ENCODE results near the gene ZNF268. TPM values are rescaled to one million over a fixed set of nuclear protein-coding genes. Genes with fewer than 3 reads are reported as not detected.
"Not testable (repeated sequence)": the region's sequence is repeated elsewhere in the genome, so short reads cannot be mapped to it uniquely, and the experiment has no call there.

The ZNF268 gene
- total RNA-seq, 1 experiment from 2014 or later: 25.9 TPM

DNA sequence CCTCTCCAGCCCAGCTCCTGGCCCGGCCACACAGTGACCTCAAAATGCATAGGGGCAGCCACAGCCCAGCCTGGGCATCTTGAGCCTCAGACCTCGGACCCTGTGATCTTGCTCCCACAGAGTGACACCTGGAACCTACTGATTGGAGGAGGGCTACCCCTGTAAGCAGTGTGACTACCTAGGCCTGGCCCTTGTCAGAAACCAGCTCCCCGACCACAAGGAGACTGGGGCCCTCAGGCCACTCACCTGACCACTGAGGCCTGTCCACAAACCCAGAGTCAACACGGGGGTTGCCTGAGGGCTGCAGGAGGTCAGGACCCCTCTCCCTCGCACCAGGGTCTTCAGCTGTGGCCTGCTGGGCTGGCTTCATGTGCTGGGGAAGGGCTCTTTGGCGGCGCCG lies 45.4 kb downstream of the ZNF268 start:
- DNase-seq (ENCODE audit: extremely low read depth, low read depth): no peak

DNA sequence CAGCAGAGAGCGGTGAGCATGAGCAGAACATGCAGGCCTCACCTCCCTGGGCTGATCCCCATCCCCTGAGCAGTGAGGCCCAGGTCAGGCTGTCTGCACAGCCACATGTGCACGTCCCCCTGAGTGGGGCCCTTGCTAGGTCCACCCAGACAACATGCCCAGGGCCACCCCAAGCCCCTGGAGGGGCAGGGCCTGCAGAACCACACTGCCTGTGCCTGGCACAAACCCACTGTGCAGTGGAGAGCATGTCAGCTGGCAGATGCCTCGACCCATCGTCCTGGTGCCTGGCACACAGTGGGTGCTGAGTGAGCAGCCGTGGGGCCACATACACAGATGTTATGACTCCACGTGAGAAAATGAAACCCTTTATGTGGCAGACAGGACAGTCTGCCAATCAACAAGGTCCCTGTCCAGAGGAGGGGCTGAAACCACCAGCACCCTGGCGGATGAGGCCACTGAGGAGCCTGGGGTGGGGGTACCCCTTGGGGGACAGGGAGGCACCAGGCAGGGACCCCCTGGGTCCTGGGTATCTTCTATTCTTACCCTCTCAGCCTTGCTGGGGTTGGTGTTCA lies 46.1 kb downstream of the ZNF268 start:
- DNase-seq (ENCODE audit: extremely low read depth, low read depth): no peak

DNA sequence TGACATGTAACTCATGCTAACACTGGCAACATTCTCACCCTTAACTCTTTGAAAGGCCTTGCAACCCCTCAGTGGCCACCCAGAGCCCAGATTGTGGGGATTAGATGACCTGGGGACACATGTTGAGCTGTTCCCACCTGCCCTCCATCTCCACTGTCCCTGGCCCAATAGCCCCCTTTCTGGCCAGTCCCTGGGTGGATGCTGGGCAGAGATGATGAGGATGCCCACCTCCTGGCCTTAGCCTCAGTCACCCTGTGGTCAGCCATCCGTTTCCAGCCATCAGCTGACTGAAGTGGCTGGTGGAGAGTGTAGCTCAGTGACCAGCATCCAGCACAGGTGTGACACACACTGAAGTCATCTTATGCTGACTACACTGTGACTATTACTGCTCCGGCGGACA lies 49.7 kb downstream of the ZNF268 start:
- DNase-seq (ENCODE audit: extremely low read depth, low read depth): no peak

DNA sequence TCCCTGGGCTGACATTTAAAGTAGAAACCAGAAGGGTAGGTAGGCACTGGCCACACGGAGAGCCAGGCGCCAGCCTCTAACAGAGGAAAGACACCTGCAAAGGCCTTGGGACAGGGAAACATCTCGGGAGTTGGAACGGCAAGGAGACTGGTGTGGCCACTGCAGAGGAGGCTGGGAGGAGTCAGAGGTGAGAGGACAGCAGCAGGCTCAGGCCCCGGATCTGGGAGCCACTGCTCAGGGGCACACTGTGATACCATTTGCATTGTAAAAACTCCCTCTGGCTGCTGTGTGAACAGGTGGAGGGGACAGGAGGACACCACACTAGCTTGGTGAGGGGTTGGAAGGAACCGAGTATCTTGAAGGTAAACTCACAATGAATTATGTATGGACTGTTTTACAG lies 51.7 kb downstream of the ZNF268 start:
- DNase-seq (ENCODE audit: extremely low read depth, low read depth): no peak

DNA sequence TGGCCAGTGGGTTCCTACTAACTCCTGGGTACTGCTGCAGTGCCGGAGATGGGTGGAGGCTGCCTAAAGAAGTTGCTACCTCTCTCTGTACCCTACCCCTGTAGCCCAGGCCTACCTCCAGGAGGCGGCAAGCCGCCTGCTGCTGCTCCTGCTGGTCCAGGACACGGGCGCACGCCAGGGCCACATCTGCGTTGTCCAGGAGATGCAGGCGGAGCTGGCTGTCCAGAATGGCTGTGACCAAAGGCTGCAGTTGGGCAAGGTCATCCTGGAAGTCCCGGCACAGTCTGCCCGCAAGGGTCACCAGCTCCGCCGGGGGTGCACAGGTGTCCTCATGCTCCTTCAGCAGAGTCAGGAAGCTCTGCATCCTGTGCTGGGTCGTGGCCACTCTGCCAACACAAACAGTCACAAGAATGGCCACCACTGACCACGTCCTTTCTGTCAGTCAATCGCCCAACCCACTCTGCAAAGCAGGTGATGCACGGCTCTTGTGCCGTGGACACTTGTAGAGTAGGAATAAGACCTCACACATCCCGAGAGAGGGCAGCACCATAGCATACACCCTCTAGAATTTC lies 52.8 kb downstream of the ZNF268 start:
- DNase-seq (ENCODE audit: extremely low read depth, low read depth): no peak

DNA sequence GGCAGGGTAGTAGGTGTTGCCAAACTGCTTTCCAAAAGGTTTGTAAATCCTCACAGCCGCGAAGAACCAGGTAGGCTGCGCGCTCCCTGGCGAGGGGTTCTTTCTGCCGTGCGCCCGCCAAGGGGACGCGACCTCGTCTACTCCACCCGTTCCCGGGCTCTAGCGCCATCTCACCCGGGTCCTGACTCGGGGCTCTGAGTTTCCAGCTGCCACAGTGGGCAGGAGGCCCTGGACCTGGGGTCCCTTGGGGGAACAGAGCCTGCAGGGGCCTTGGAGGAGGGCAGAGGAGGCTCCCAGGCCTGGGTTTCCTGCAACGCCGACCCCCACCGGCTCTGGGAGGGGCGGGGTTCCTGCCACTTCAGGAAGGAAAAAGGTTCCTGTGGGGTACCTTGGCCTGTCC lies 53.7 kb downstream of the ZNF268 start:
- DNase-seq (ENCODE audit: extremely low read depth, low read depth): no peak

DNA sequence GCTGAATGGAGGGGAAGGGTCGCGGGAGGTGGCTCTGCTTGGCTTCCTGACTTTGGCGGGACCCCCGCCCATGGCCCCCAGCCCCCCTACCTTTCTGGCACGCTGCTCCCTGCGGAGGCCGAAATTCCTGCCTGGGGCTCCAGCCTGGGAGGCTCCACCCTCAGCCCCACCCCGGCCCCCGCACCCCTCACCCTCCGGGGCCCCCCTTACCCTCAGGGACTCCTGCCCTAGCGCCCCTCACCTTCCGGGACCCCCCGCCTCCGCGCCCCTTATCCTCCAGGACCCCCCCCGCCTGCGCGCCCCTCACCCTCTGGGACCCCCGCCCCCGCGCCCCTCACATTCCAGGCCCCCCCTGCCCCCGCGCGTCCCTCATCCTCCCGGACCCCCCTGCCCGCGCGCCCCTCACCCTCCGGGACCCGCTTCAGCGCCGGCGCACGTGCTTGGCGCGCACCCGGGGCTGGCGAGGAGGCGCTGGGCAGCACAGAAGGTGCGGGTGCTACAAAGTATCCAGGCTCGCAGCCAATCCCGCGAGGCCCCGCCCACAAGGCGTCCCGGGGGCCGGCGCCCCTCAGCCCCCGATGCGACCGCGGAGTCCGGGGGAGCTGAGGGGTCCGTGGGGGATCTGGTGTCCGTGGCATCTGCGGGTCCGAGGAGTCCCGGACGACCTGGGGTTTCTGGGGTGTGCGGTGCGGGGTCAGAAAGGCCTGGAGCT lies 54.3 kb downstream of the ZNF268 start, which contains the start of gene ANHX:
Gene ANHX, minus strand, starts transcription at position 477 of the 712 bp plus-strand sequence. CDS start 1,521 bp downstream, outside the sequence.
- DNase-seq (ENCODE audit: extremely low read depth, low read depth): no peak

DNA sequence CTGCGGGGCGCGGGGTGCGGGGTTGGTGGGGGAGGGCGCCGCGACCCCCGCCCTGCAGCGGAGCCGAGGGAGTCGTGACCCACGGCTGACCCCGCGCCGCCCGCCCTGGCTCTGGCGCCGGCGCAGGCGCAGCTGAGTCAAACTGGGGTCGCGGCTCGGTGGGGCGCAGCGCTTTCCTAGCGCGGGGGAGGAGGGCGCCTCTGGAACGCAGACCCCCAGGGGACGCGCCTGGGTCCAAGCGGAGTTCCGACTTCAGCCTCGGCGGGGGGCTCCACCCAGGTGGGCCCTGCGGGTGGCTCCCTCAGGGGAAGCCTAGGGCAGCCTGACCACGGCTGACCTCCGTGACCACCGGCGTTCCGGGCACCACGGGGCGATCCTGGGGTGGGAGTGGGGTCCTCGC lies 54.8 kb downstream of the ZNF268 start:
- DNase-seq (ENCODE audit: extremely low read depth, low read depth): no peak

DNA sequence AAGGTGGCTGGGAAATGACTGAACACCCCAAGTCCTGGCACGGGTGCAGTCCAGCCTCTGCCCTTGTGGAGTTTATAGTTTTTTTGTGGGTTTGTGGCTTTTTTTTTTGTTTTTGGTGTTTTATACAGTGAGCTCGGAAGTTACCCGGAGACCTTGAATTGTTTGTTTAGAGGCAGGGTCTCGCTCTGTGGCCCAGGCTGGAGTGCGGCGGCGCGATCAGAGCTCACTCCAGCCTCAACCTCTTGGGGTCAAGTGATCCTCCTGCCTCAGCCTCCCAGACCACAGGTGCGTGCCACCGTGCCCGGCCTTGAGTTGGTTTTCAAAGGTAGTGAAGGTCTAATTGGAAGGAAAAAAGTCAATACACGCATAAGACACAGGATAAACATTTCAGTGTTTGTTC lies 55.3 kb downstream of the ZNF268 start:
- no peak for DNase-seq (ENCODE audit: extremely low read depth, low read depth)

DNA sequence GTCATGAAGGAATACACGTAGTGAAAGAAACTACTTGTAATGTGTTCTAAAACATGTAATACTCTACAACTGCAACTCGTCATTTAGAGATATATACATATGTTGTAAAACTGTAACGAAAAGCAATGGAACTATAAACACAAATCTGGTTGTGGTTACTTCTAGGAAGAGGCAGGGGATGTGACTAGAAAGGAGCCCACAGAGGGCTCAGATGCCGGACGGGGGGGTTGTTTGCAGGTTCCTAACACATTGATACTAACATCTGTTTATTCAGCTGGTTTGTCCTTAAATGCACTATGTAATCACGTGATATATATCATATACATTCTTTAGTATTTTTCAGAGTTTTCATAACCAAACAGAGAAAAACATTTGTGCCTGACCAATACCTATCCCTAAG lies 70.4 kb downstream of the ZNF268 start:
- DNase-seq (ENCODE audit: extremely low read depth, low read depth): no peak

DNA sequence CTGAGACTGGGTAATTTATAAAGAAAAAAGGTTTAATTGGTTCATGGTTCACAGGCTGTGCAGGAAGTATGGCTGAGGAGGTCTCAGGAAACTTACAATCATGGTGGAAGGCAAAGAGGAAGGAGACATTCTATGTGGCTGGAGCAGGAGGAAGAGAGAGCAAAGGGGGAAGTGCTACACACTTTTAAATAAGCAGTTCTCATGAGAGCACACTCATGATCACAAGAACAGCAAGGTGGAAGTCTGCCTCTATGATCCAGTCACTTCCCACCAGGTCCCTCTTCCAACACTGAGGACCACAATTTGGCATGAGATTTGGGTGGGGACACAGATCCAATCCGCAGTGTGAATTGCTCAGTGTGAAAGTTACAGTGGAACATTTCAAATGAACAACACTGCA lies 74.5 kb downstream of the ZNF268 start:
- DNase-seq (ENCODE audit: extremely low read depth, low read depth): not testable (repeated sequence)

DNA sequence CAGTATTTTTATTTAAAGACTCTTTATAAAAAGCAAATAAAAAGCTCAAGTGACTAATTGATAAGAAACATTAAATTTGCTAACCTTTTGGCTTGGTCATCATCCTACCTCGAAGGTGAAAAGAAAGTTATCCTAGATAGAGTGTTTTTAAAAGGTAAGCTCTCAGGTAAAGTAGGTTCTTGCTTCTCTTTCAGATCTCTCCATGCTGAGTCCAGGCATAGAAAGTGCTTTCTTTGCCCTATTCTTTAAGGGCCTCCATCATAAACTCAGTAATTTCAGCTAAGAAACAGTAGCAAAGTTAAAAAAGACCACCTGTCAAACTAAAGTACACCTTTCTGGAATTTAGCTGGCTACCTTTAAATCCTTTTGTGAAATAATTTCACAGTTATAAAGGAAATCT lies 75.0 kb downstream of the ZNF268 start:
- no peak for DNase-seq (ENCODE audit: extremely low read depth, low read depth)

DNA sequence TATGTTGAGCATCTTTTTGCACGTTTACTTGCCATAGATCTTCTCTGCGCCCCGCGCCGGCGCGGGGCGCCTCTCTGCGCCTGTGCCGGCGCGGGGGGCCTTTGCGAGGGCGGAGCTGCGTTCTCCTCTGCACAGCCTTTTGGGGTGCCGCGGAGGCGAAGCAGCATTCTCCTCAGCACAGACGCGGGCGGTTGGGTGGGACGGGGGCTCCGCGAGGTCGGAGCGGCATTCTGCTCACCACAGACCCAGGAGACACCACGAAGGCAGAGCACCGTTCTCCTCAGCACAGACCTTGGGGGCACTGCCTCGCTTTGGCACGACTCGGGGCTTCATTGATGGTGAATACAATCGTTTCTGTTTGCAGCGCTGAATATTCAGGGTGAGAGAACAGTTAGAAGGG lies 82.9 kb downstream of the ZNF268 start:
- DNase-seq (ENCODE audit: extremely low read depth, low read depth): no peak

Small RNAs within 50 kb of the gene (small RNA-seq; reads per million reads assigned to genes)
- gene RF00019: 0 reads per million in 2 experiments
- gene RNU6-717P: 0 reads per million in 2 experiments

Other genes starting within 250 kb of the ZNF268 start
- gene ZNF605, start 225.2 kb upstream of the ZNF268 start, total RNA-seq (2014; rRNA removed; shearing (Covaris generic)): 12.6 and 17.3 TPM in 2 replicates
- gene ZNF26, start 195.1 kb upstream of the ZNF268 start, total RNA-seq (2014; rRNA removed; shearing (Covaris generic)): 11.5 and 14.4 TPM in 2 replicates
- 26.8 and 41.2 TPM in 2 replicates for gene ZNF84, start 144.0 kb upstream of the ZNF268 start, total RNA-seq (2014; rRNA removed; shearing (Covaris generic))
- 32.6 and 43.6 TPM in 2 replicates for gene ZNF140, start 100.6 kb upstream of the ZNF268 start, total RNA-seq (2014; rRNA removed; shearing (Covaris generic))
- 2.5 and 3.6 TPM in 2 replicates for gene ZNF891, start 51.2 kb upstream of the ZNF268 start, total RNA-seq (2014; rRNA removed; shearing (Covaris generic))
- 5.3 and 5.8 TPM in 2 replicates for gene ZNF10, start 50.9 kb upstream of the ZNF268 start, total RNA-seq (2014; rRNA removed; shearing (Covaris generic))
- gene ANHX, start 54.4 kb downstream of the ZNF268 start, total RNA-seq (2014; rRNA removed; shearing (Covaris generic)): not detected in 2 replicates

Data from NCI-H460 (cell line).